Nucleus accumbens (tissue), 56 donors: ENCODE data around the gene LBX2.
A peak's percentile ranks its signal among the peaks of the same experiment; 100 is the strongest.

ENCODE experiments used
- DNase-seq, 56 donors: peaks; one replicate each; lab custom pipeline; 2025; lab: John Stamatoyannopoulos, UW

LBX2 gene, protein sequence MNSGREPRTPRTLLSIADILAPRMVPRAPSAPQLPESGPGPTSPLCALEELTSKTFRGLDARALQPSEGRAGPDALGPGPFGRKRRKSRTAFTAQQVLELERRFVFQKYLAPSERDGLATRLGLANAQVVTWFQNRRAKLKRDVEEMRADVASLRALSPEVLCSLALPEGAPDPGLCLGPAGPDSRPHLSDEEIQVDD

DNA sequence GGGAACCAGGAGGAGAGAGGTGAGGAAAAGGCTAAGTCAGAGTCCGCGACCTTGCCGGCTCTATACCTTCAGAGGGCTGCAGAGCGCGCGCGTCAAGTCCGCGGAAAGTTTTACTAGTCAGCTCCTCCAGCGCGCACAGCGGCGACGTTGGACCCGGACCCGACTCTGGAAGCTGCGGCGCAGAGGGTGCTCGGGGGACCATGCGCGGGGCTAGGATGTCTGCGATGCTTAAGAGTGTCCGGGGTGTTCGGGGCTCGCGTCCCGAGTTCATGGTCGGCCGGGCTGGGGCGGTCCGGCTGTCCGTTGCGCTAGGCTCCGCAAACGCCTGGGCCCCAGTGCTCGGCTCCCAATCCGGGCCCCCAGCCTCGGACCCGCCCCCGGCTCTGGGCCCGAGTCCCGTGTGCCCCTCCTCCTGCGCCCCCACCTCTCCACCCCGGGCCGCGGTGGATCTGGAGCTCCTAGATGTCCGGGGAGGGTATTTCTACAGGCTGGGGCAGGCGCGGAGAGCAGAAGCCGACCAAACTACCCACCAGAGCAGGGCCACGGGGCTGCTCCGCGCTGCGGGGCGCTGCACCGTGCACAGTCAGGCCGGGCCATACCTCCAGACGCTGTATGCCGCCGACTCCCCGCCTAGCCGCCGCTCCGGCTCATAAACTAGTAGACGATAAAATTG is at the start of gene LBX2:
TSS of gene LBX2 (minus strand) at position 337 of the 673 bp plus-strand sequence. CDS start at position 271, 66 bp downstream.
- DNase-seq = no peak

DNA sequence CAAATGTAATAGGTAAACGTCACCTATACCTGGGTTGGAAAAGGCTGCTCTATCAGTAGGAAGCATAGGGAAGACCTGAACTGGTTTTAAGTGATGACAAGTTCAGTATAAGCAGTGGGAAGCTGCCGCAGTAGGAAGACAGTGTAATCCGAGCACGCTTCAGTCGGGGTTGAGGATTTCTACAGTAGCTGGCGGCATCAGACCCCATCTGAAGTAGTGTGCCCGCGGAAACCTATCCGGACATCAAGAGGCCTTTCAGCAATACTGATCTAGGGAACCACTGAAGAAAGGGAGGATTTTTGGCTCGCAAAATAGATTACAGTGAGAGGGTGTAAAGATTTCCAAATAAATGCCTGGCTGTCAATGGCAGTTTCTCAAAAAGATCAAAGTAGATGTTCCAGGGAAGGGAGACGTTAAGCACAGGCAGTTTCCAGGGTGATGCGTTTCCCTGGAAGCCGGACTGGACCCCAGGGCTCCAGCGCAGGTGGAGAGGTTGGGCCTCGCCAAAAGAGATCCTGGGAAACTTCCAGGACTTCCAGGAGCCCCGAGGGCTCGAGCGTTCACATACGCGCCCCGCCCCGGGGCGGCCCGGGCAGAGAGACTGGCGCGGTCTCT is 49.0 kb upstream of the LBX2 start:
- no peak for DNase-seq

DNA sequence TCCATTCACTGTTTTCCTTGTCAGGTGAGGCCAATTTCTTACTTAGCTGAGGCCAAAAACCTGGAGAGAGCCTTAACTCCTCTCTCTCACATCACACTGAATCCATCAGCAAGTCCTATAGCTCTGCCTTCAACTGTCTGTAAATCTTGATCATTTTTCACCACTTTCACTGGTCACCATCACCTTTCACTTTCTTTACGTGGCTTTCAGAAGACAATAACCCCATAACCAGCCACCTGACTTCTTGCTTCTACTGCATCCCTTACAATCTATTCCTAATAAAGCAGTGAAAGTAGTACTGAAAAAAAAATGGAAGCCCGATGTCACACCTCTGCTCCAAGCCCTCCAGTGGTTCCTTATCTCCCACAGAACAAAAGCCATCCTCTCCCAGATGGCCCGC is 46.6 kb upstream of the LBX2 start:
- DNase-seq = no peak

DNA sequence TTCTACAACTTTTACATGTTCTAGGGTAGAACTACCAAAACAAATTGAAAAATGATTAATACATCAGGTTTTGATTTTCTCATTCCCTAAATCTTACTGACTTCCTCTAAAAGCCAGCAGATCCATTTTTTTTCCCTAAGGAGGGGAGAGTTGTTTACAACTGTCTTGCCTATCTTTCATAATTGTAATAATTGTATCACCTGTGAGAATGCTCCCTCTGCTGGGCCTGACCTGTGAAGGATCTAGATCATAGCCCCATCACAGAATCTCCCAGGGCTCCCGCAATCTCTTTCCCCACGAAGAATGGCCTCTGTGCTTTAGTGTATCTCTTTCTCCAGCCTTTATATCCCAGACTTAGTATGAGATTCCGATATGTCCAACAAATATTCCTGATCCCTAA is 45.2 kb upstream of the LBX2 start:
- DNase-seq = no peak

DNA sequence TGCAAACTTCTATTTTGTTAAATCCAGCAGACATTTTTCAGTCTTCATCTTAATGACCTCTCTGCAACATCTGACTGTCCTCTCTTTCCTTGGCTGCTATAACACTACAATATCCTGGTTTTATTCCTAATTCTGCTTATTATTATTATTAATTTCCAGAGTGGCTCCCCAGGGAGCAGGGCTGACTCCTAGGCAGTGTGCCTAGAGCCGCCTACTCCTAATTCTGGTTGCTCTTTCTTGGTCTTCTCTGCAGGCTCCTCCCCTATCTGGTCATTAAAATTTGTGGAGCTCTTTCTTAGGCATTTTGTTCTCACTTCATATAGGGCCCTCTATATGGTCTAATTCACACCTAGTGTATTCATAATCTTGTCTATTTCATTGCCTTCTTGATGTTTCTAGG is 43.6 kb upstream of the LBX2 start:
- DNase-seq = no peak

DNA sequence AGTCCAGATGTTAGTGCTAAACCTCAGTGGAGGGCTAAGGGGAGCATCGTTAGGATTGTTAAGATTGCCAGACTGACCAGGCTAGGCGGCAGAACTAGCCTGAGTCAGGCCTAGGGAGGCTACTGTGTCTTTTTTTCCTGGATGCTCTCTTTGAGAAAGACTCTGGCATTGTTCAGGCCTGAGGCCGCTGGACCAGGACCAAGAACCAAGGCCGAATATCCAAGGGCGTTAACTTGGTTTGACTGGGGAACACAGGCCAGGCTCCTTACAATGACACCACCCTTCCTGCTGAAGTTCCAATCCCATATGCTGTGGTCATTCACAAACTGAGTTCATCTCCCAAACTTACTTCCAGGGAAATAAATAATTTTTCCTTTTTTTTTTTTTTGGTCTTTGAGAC is 40.9 kb upstream of the LBX2 start:
- DNase-seq = no peak

DNA sequence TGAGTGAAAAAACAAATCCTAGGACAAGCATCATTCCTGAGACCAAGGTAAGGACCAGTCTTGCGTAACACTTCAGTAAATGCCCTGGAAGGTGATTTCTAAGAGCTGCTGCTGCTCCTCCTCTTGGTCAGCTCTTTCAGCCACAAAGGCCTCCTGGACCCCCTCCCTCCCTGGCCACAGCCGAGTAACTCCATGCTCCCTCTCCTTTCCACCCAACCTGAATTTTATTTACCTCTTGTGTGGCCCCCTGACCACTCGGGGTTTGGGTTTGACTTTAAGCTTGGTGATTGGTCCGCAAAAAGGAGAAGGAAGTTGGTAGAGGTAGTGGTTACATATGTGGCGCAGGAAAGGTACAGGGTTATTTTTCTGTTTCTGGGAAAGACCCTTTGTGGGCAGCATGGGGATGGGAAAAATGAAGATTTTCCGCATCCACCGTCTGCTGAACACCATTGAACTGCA is 39.5 kb upstream of the LBX2 start:
- no peak for DNase-seq

- no peak for DNase-seq
Observed at GRCh38 chr2:74537140-74537539, 37.7 kb upstream of the LBX2 start.

DNA sequence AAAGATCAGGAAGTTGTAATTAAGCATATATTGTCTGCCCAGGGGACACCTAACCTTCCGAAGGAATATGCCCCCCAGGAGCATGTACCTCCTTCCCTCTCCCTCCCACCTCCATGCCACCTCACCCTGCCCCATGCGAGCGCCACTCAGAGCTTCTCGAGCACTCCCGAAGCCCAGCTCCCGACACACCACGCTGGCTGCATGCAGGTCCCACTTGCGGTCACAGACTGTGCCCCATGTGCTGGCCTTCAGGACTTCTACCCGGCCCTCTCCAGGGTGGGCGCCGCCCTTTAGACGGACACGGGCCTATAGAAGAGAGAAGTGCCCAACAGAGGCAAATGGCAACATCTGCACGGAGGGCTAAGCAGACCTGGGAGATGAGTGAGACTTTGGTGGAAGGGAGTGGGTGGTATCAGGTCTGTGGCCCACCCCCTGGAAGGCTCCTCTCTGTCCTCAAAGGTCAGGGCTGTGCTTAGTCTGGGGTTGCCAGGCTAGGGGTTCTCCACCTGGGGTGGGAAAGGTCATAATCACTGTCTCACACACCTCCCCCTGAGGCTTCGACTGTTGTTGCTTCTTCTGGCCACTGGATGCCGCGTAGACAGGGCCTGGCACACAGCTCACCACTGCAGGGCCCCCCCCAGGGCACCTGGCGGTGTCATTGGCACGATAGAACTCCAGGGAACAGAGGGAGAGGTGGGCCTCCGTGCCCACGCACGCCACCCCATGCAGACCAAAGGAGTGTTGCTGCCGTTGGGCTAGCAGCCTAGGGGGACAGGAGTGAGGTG is 37.0 kb upstream of the LBX2 start:
- DNase-seq = no peak

- no peak for DNase-seq
Observed at GRCh38 chr2:74535440-74535965, 36.1 kb upstream of the LBX2 start.

DNA sequence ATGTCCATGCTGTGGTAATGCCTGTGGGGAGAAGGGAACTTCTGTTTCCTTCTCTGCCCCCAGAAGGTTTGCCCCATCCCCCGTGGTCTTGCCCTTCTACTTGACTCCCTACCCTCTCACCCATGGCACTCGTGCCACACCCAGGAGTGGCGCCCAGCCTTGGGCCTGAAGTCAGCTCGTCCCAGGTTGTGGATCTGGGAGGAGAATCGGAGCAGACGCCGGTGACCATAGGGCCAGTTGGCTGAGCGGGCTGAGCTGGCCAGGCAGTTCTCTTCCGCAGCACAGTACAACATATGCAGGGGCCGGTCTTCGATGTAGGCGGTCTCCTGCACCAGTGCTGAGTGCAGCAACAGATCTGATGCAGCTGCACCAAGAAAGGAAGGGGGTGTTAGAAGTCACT is 35.0 kb upstream of the LBX2 start:
- no peak for DNase-seq

DNA sequence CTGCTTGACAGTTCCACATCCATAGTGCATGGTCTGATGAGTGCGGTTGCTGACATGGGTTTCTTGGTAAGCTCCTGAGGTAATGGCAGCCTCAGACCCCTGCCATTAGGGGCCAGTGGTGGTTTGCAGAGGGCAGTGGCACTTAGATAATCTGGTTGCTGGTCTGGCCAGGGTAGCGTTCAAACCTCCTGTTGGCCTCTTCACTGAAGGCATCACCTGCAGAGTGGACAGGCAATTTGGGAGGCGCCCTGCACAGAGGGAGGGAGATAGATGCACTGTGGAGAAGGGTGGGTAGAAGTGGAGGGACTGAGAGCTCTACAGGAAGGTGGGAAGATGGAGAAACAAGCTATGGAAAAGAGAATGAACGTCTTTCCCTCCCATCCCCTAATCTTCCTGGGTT is 34.1 kb upstream of the LBX2 start:
- no peak for DNase-seq

DNA sequence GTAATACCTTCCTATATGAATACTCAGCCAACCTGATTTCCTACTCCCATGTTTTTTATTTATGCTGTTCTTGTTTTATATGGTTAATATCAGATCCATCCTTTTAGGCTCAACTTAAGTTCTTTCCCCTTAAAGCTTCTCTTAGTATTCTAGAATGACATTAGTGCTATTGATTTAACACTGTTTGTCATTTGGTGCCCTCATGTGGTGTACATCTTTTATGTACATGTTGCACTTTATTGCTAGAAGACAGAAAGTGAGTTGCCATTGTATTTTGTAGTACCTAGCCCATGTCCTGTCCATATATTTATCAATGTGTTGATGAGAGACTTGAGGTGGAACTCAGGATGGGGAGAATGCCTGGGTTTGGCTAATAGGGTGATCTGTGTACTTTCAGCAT is 32.8 kb upstream of the LBX2 start:
- DNase-seq = no peak

DNA sequence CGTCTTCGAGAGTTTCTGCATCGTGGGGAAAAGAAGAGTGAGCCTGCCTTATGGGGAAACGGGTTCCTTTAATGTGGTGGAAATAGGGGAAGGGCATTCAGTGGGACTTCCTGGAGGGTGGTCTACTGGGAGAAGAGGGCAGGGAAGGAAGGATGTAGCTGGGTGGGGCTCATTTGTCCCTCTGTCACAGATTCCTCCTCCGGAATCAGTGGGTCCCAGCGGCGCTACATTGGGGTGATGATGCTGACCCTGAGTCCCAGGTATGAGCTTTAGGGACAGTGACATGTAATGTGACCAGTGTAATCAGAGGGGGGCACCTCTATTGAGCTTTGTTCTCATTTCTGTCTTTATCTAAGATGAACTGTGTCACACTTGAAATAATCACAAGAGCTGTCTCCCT is 32.3 kb upstream of the LBX2 start:
- DNase-seq = no peak

GRCh38 chr2:74530239-74531187 is 31.1 kb upstream of the LBX2 start:
- peak in 18 of 56 donors; percentile 6 to 54 (median 34) for DNase-seq

DNA sequence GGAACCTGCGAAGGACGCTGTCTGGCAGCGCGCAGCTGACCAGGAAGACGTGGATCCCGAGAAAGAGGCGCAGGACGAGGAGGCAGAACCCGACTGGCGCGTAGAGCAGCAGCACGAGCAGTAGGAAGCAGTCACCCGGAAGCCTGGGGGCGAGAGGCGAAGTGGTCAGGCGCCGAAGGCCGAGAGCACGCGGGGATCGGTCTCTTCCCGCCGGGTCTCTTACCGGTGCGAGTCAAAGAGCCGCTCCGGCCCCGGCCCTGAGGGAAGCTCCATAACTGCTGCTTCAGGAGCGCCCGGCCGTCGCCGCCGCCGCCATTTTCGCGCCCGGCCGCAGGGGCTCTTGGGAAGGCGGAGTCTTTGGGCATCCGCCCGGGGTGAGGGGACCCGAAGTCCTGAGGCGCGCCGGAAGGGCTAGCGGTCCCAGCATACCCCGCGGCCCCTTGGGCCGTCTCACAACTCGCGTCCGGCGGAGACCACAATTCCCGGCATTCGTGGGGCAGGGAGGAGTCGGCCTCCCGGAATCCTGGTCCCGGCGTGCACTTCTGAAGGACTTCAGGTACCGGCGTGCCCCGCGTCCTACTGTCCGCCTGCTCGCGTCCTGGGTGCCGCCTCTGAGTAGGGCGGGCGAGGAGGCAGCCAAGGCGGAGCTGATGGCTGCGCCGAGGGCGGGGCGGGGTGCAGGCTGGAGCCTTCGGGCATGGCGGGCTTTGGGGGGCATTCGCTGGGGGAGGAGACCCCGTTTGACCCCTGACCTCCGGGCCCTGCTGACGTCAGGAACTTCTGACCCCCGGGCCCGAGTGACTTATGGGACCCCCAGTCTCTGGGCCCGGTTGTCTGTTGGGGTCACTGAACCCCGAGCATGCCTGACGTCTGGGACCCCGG is 30.2 kb upstream of the LBX2 start, which contains the start of the genes AUP1 and HTRA2:
TSS of gene AUP1 (minus strand) at position 350 of the 882 bp plus-strand sequence. CDS start at position 273, 77 bp downstream.
TSS of gene HTRA2 (plus strand) at position 577 of the 882 bp plus-strand sequence. CDS start at position 651, 74 bp downstream.
- DNase-seq = peak; percentile 83 to 99 (median 97)

- DNase-seq = peak in 2 of 56 donors; percentile 43 to 58
Observed at GRCh38 chr2:74528600-74529356, 29.4 kb upstream of the LBX2 start.

DNA sequence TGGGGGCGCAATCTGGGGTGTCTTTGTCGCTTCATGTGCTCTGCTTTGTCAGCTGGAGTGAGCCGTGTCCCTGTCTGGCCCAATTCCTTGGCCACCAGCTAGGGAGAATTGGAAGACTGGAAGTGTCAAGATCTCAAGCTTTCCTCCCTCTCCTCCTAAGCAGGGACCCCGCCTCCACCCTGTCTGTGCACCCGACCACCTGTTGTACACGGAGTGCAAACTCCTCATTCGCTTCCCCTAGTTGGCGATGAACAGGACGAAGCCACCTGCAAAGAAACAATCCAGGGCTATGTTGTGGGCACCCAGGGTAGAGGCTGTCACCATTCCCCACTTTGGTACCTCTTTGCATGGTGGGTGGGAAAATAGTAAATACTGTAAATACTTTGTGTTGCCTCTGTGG is 28.3 kb upstream of the LBX2 start:
- no peak for DNase-seq
